Fibroblast of mammary gland (primary cell): ENCODE data around the gene SPAG4.

Experiments
- DNase-seq: peaks from one replicate; pipeline ENCODE4 v3.0.0-alpha.2; 2010; ENCODE audit warnings: low read depth
- H3K4me3 ChIP-seq: 2 replicates; pipeline ENCODE4 v1.5.1; 2011; ENCODE audit warnings: low read depth, mild to moderate bottlenecking, low read length, moderate library complexity; ENCODE audit not compliant: control insufficient read depth
- TF ChIP-seq, protein P1 (sequence below): conservative IDR thresholded peaks from 2 replicates; pipeline ENCODE4 v1.5.1; 2011; ENCODE audit warnings: low read depth, low read length, inconsistent platforms; ENCODE audit not compliant: control insufficient read depth, insufficient read depth

The SPAG4 gene, protein sequence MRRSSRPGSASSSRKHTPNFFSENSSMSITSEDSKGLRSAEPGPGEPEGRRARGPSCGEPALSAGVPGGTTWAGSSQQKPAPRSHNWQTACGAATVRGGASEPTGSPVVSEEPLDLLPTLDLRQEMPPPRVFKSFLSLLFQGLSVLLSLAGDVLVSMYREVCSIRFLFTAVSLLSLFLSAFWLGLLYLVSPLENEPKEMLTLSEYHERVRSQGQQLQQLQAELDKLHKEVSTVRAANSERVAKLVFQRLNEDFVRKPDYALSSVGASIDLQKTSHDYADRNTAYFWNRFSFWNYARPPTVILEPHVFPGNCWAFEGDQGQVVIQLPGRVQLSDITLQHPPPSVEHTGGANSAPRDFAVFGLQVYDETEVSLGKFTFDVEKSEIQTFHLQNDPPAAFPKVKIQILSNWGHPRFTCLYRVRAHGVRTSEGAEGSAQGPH

DNA sequence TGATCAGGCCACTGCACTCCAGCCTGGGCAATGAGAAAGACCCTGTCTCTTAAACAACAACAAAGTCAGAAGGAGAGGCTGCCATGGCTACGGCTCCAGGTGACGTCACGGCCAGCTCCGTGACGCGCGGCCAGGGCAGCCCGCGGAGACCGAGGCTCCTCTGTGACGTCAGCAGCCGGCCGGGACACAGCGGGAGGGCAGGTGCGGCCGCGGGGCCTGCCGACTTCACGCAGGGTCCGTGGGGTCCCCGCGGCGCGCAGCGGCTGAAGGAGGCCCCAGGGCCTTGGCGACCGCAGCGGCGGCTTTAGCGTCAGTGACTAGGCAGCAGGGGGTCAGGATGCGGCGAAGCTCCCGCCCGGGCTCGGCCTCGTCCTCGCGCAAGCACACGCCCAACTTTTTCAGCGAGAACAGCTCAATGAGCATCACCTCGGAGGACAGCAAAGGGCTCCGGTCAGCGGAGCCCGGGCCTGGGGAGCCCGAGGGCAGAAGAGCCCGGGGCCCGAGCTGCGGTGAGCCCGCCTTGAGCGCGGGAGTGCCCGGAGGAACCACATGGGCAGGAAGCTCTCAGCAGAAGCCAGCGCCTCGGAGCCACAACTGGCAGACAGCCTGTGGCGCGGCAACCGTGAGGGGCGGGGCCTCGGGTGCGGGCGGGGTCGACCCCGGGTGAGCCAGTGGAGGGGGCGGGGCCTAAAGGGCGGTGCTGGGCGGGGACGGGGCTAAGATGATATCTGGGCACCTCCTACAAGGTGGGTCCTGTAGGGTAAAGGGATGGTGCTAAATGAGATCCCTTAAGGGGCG is at the start of gene SPAG4:
Gene SPAG4 (plus strand): TSS at position 163 of the 798 bp plus-strand sequence. CDS start 175 bp downstream, at position 338.
- peak within 1 kb of the TSS; percentile 59 for H3K4me3 ChIP-seq
- peak; percentile 76 for DNase-seq
- TF ChIP-seq, protein P1, sequence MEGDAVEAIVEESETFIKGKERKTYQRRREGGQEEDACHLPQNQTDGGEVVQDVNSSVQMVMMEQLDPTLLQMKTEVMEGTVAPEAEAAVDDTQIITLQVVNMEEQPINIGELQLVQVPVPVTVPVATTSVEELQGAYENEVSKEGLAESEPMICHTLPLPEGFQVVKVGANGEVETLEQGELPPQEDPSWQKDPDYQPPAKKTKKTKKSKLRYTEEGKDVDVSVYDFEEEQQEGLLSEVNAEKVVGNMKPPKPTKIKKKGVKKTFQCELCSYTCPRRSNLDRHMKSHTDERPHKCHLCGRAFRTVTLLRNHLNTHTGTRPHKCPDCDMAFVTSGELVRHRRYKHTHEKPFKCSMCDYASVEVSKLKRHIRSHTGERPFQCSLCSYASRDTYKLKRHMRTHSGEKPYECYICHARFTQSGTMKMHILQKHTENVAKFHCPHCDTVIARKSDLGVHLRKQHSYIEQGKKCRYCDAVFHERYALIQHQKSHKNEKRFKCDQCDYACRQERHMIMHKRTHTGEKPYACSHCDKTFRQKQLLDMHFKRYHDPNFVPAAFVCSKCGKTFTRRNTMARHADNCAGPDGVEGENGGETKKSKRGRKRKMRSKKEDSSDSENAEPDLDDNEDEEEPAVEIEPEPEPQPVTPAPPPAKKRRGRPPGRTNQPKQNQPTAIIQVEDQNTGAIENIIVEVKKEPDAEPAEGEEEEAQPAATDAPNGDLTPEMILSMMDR, result no peak

DNA sequence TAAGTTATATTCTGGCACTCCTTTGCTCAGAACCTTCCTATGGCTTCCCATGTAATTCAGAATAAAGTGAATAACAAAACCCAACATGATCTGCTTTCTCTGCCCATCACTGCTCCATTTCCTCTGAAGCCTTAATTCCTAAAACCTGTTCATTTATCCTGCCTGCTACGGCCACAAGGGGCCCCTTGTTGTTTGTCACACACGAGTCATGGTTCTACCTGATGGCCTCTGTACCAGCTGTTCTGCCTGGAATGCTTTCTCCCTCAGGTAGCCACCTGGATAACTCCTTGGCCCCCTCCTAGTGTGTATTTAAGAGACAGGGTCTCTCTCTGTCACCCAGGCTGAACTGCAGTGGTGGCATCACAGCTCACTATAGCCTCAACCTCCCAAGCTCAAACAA is 47.0 kb upstream of the SPAG4 start:
- TF ChIP-seq, protein P1, result peak; percentile 25
- no peak overlapping the region for H3K4me3 ChIP-seq
- no peak for DNase-seq

DNA sequence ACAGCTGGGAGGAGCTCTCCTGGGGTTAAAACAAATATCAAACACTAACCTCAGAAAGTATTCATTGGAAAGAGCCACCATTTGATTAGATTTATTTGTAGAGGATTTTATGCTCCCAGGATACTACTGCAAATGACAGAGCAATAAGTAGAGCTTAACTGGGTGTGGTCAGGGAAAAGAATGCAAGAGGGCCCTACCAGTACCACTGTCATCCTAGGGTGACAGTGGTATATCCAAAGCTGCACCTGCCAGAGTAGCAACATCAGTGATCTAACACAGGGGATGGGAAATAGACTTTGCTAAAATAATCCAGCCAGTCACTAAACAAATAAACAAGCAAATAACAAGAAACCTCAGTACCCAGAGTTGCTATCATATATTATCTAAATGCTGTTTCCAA is 44.1 kb upstream of the SPAG4 start:
- DNase-seq, result no peak
- TF ChIP-seq, protein P1, result no peak

DNA sequence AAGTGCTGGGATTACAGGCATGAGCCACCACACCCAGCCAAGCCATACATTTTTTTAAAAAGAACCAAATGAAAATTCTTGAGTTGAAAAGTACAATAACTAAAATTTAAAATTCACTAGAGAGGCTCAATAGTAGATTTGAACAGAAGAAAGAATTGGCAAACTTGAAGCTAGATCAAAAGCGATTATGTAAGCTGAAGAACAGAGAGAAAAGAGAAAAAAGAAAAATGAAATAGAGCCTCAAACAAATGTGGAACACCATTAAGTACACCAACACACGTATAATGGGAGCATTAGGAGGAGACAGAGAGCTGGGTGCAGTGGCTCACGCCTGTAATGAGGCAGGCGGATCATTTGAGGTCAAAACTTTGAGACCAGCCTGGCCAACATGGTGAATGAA is 42.8 kb upstream of the SPAG4 start:
- no peak for DNase-seq
- no peak overlapping the region for H3K4me3 ChIP-seq
- TF ChIP-seq, protein P1, result no peak

More for the DNA sequence above, 44.1 kb upstream of the SPAG4 start:
- no peak overlapping the region for H3K4me3 ChIP-seq

DNA sequence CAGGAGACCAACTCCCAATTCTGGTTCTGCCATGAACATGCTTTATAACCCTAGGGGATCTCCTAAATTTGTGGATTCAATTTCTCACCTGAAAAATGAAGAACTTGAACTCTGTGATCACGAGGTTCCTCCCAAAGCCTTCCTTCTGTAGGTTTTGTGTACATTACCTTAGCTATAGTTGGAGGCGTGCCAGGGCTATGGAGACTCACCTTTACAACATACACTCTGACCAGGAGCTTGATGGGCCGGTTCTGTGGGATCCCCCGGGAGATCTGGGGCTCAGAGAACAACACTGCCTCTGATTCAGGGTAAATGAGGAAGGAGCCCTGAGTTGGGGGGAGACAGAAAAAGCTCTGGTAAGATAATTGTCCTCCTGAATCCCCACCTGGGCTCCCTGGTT is 39.7 kb upstream of the SPAG4 start:
- H3K4me3 ChIP-seq, result no peak overlapping the region
- TF ChIP-seq, protein P1, result no peak
- DNase-seq, result no peak

DNA sequence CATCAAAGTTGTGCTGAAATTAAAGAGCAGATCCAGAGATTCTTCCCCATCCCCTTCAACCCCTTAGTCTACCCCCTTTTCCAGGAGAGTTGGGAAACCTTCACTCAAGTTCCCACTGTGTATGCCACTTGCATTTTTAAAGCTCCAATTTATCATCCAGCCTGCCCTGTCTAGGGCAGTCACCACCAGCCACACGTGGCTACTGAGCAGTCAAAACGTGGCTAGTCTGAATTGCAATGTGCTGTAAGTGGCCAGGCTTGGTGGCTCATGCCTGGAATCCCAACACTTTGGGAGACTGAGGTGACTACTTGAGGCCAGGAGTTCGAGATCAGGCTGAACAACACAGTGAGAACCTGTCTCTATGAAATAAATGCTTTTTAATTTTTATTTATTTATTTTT is 38.8 kb upstream of the SPAG4 start:
- TF ChIP-seq, protein P1, result no peak

More for the DNA sequence above, 38.8 kb upstream of the SPAG4 start:
- no peak overlapping the region for H3K4me3 ChIP-seq
- DNase-seq, result no peak
